ENCODE measurements around the gene DNMT3A. TPM values are rescaled to one million over a fixed set of nuclear protein-coding genes. Genes with fewer than 3 reads are reported as not detected.

DNMT3A gene
- total RNA-seq, 1 experiment from 2014 or later, result 215 TPM

GRCh38 chr2:25356088-25356487 is 14.4 kb upstream of the DNMT3A start:
- Histone ChIP-seq H4K91ac (ENCODE audit: insufficient read length, low read depth, low read length) (no peak overlapping the region), H3K9me3 (ENCODE audit: control insufficient read depth, low read depth, low read length) (no peaks in the 10 kb centered on the region), H2BK12ac (ENCODE audit: insufficient read length, low read depth, low read length) (no peak overlapping the region), H3K23me2 (ENCODE audit: insufficient read length, low read depth, low read length, poor library complexity, severe bottlenecking) (no peaks in the 10 kb centered on the region), H3K9ac (ENCODE audit: extremely low read depth, insufficient read length, low read length) (no peak overlapping the region), H3K23ac (ENCODE audit: insufficient read length, low read depth, low read length) (no peak overlapping the region), H3K4me1 (ENCODE audit: insufficient read depth, low read length) (no peaks in the 10 kb centered on the region; the same call in 1 of the 2 replicates), H2BK15ac (ENCODE audit: low read depth, low read length) (no peak overlapping the region), H3K27me3 (ENCODE audit: insufficient read depth, low read length) (no peaks in the 10 kb centered on the region), H4K20me1 (ENCODE audit: control insufficient read depth, insufficient read depth, insufficient read length) (no peaks in the 10 kb centered on the region), H3K18ac (ENCODE audit: insufficient read length, low read depth, low read length) (no peak overlapping the region), H3K27ac (ENCODE audit: insufficient read length, low read depth, low read length) (no peak overlapping the region), H3T11ph (ENCODE audit: low read length) (no peak overlapping the region), H4K5ac (ENCODE audit: insufficient read length, low read depth, low read length) (no peak overlapping the region), H3K79me2 (ENCODE audit: insufficient read depth, low read length) (no peaks in the 10 kb centered on the region), H2AFZ (ENCODE audit: low read length) (no peak overlapping the region), H2BK5ac (ENCODE audit: insufficient read length, low read length) (no peak overlapping the region), H4K8ac (replicated peaks; ENCODE audit: insufficient read length, low read depth, low read length) (no peak overlapping the region), H3K56ac (ENCODE audit: insufficient read length, low read depth, low read length) (no peak overlapping the region), H3K4me2 (ENCODE audit: insufficient read depth, insufficient read length, low read length) (no peak overlapping the region), H3K4ac (ENCODE audit: low read depth, low read length) (no peak overlapping the region), H3K79me1 (ENCODE audit: insufficient read depth, low read depth, low read length, poor library complexity, severe bottlenecking) (no peaks in the 10 kb centered on the region), H2BK120ac (ENCODE audit: low read depth, low read length, poor library complexity, severe bottlenecking) (no peak overlapping the region), H2BK20ac (ENCODE audit: low read depth, low read length, poor library complexity, severe bottlenecking) (no peak overlapping the region), H3K14ac (ENCODE audit: insufficient read depth, low read length) (no peak overlapping the region), H2AK5ac (ENCODE audit: insufficient read length, low read length) (no peak overlapping the region)
- peaks cover 1 to 6% of the 10 kb centered on the region in 2 experiments; a peak in 4 of 5 replicates for H3K9me3 Mint-ChIP-seq
- no peak overlapping the region for H3K4me3 Mint-ChIP-seq
- TF ChIP-seq CTCF (conservative IDR thresholded peaks at IDR 0.05), result no peak
- H3K4me1 Mint-ChIP-seq, result peaks cover 19 to 20% of the 10 kb centered on the region in 2 experiments
- WGBS (ENCODE audit: extremely low coverage, insufficient read length, low lambda C conversion rate), result no CpG with 5 or more reads among the region's 4 CpGs
- H3K27ac Mint-ChIP-seq, result no peak overlapping the region
- H3K36me3 Mint-ChIP-seq (ENCODE audit: insufficient read depth in 1 of 3, low read depth in 3 of 3), result peaks cover 3 to 10% (median 5%) of the 10 kb centered on the region in 3 experiments; a peak in 4 of 7 replicates
- H3K27me3 Mint-ChIP-seq (ENCODE audit: low read depth), result peaks cover 71% of the 10 kb centered on the region
- DNase-seq, result no peak

Measured in H9 (cell line).